Right atrium auricular region (tissue), 2 donors: ENCODE data around the gene FAM240A. TPM values are rescaled to one million over a fixed set of nuclear protein-coding genes. Genes with fewer than 3 reads are reported as not detected.

Experiments
- DNase-seq: peaks from one replicate; pipeline ENCODE4 v3.0.0-alpha.2; 2019; ENCODE audit warnings: low spot score
- H3K27ac ChIP-seq, 2 donors: fragments of 200-600 bp; sonication (generic); 1 replicate in 1 of 2; 2 replicates in 1 of 2; pipeline ENCODE4 v1.5.1; 2016 to 2019
- H3K27me3 ChIP-seq, 2 donors: fragments of 200-600 bp; sonication (generic); one replicate each; pipeline versions ENCODE4 v1.5.1 to v1.6.0; 2017 to 2019
- H3K36me3 ChIP-seq: fragments of 200-600 bp; sonication (generic); one replicate; pipeline ENCODE4 v1.5.1; 2016
- H3K4me1 ChIP-seq, 2 donors: fragments of 200-600 bp; sonication (generic); one replicate each; pipeline versions ENCODE4 v1.5.1 to v1.6.0; 2017 to 2019
- H3K4me3 ChIP-seq, 2 donors: fragments of 200-600 bp; sonication (generic); 1 replicate in 1 of 2; 2 replicates in 1 of 2; pipeline ENCODE4 v1.5.1; 2017 to 2019; ENCODE audit warnings: mild to moderate bottlenecking in 1 of 2, moderate library complexity in 1 of 2
- H3K9me3 ChIP-seq, 2 donors: fragments of 200-600 bp; sonication (generic); one replicate each; pipeline ENCODE4 v1.5.1; 2019
- total RNA-seq, 2 donors: library from RNA; depleted of rRNA; stranded (reverse); fragments of >200 nt; gene quantifications; one replicate each; pipeline ENCODE4 v1.1.0, GENCODE V29; 2016
- TF ChIP-seq, protein P1 (sequence below), 2 donors: fragments of 200-600 bp; sonication (generic); IDR thresholded peaks; one replicate each; pipeline ENCODE4 v1.5.1; 2019; ENCODE audit warnings: antibody characterized with exemption in 2 of 2

The FAM240A gene
- total RNA-seq, 2 donors from 2014 or later = not detected

DNA sequence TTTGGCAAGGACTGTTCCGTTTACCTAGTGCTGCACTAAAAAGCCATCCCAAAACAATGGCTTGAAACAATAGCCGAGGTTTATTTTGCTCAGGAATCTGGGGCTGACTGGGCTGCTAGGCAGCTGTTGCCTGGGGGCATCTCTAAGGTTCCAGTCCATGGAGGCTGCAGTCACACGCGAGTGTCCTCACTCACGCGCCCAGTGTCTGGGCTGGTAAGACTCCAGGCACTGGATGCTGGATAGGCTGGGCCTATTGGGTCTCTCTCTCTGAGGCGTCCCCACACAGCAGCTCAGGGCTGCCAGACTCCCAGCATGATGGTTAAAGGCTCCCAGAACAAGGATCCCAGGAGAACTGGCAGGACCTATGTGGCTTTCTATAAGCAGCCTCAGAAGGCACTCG is 47.0 kb downstream of the FAM240A start:
- H3K9me3 ChIP-seq = no peaks in the 10 kb centered on the region
- H3K27me3 ChIP-seq = no peaks in the 10 kb centered on the region
- no peak overlapping the region for H3K27ac ChIP-seq
- no peak overlapping the region for H3K4me3 ChIP-seq
- DNase-seq = peak; percentile 30
- H3K4me1 ChIP-seq = peaks cover 0 to 29% of the 10 kb centered on the region in 2 donors
- TF ChIP-seq, protein P1, sequence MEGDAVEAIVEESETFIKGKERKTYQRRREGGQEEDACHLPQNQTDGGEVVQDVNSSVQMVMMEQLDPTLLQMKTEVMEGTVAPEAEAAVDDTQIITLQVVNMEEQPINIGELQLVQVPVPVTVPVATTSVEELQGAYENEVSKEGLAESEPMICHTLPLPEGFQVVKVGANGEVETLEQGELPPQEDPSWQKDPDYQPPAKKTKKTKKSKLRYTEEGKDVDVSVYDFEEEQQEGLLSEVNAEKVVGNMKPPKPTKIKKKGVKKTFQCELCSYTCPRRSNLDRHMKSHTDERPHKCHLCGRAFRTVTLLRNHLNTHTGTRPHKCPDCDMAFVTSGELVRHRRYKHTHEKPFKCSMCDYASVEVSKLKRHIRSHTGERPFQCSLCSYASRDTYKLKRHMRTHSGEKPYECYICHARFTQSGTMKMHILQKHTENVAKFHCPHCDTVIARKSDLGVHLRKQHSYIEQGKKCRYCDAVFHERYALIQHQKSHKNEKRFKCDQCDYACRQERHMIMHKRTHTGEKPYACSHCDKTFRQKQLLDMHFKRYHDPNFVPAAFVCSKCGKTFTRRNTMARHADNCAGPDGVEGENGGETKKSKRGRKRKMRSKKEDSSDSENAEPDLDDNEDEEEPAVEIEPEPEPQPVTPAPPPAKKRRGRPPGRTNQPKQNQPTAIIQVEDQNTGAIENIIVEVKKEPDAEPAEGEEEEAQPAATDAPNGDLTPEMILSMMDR (IDR thresholded peaks at IDR 0.05) = no peak
- no peaks in the 10 kb centered on the region for H3K36me3 ChIP-seq

DNA sequence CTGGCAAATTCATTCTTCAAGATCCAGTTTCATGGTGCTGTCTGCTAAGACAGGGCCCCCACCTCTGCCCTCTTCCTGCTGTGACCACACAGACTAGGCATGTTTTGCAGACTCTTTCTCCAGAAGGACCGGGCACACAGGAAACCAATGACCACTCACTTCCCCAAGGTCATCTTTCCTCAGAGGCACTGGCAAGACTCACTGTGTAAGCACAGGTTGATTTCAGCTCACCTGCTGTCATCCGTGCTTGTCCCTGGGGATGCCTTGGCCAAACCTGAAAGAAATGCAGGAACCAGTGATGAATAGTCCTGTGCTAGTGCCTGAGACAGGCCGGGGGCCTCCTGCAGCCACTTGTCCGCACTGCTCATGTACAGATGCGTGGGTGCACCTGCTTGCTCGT is 47.7 kb downstream of the FAM240A start:
- no peaks in the 10 kb centered on the region for H3K27me3 ChIP-seq
- peak; percentile 34 for DNase-seq
- H3K9me3 ChIP-seq = no peaks in the 10 kb centered on the region
- H3K27ac ChIP-seq = no peak overlapping the region
- H3K4me1 ChIP-seq = peaks cover 0 to 32% of the 10 kb centered on the region in 2 donors
- H3K36me3 ChIP-seq = no peaks in the 10 kb centered on the region
- TF ChIP-seq, protein P1 (IDR thresholded peaks at IDR 0.05) = no peak
- H3K4me3 ChIP-seq = no peak overlapping the region

DNA sequence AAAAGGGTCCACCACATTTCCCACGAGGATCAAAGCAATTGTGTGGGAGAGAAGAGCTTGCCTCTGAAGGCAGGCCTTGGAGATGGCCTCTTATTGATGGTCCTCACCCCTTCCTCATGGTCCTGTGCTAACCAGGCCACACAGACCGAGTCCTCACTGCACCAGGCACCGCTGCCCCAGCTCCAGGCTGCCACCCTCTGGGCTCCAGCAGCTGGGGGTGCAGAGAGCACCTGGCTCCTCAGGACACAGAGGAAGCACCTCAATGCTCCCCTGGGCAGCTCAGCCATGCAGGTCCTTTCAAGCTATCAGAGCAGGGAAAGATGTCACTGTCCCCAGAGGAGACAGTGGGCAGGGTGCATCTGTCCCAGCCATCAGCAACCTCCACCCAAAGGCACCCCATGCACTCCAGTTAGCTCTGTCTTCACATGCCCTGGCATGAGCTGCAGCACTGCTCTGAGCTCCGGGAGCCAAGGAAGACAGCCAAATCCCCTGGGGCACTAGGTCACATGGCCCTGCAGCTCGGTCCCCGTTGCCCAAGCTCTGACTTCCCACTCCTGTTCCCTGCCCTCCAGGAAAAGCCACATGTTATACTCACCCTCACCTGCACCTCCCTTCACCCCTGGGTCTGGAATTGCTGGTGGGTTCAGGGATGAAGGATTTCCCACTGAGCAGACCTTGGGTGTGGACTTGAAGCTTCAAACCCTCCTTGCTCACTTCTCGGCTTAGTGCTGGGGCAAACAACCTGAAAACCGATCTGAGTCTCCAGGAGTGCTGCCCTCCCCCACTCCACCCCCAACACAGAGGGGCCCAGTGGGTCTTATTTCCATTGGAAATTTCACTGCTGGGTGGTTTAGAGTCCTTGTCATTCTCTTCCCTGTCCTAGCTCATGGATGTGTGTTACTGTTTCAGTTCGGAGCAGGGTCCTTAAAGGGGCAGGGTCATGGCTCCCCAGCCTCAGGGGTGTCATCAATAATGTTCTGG is 48.5 kb downstream of the FAM240A start:
- no peak overlapping the region for H3K4me3 ChIP-seq
- H3K9me3 ChIP-seq = no peaks in the 10 kb centered on the region
- TF ChIP-seq, protein P1 (IDR thresholded peaks at IDR 0.05) = no peak
- H3K4me1 ChIP-seq = peaks cover 0 to 40% of the 10 kb centered on the region in 2 donors
- peak; percentile 51 for DNase-seq
- no peaks in the 10 kb centered on the region for H3K36me3 ChIP-seq
- no peak overlapping the region for H3K27ac ChIP-seq
- no peaks in the 10 kb centered on the region for H3K27me3 ChIP-seq

DNA sequence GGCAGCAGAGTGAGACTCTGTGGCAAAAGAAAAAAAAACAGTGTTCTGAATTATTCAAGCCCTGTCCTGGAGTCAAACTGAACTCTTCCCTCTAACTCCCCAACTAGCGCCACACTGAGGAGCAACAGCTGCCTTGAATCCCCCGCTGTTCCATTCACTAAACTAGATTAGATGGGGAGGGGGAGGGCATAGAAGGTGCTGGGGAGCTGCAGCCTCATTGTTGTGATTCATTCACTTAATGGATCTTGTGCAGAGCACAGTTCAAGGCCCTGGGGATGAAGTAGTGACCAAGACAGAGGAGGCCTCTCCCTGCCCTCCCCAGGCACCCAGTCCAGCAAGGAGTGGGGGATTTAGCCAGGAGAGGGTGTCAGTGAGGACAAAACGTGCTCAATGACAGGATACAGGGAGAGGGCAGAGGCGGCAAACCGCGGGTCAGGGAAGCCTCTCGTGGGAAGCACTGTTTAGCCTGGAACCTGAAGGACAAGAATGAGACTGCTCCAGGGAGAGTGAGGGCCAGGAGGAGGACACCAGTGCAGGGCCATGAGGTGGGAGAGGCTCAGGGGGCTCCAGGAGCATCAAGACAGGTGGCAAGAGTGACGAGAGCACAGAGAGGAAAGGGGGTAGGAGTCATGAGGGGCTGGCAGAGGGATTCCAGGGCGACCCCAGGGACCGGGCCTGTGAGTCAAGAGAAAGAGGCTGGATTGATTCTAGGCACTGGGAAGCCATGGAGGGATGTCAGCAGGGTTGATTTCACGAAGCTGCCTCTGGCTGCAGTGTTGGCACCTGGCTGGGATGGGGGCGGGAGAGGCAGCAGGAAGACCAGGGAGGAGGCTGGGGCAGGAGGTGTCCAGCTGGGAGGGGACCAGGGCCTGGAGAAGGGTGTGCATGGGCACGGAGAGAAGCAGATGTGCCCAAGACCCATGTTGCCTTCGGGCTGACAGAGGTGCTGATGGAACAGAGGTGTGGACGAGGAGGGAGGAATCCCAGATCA is 49.7 kb downstream of the FAM240A start:
- DNase-seq = peak; percentile 49
- no peaks in the 10 kb centered on the region for H3K27me3 ChIP-seq
- TF ChIP-seq, protein P1 (IDR thresholded peaks at IDR 0.05) = no peak
- H3K36me3 ChIP-seq = no peaks in the 10 kb centered on the region
- peaks cover 0 to 50% of the 10 kb centered on the region in 2 donors for H3K4me1 ChIP-seq
- H3K27ac ChIP-seq = no peak overlapping the region
- H3K4me3 ChIP-seq = no peak overlapping the region
- no peaks in the 10 kb centered on the region for H3K9me3 ChIP-seq

DNA sequence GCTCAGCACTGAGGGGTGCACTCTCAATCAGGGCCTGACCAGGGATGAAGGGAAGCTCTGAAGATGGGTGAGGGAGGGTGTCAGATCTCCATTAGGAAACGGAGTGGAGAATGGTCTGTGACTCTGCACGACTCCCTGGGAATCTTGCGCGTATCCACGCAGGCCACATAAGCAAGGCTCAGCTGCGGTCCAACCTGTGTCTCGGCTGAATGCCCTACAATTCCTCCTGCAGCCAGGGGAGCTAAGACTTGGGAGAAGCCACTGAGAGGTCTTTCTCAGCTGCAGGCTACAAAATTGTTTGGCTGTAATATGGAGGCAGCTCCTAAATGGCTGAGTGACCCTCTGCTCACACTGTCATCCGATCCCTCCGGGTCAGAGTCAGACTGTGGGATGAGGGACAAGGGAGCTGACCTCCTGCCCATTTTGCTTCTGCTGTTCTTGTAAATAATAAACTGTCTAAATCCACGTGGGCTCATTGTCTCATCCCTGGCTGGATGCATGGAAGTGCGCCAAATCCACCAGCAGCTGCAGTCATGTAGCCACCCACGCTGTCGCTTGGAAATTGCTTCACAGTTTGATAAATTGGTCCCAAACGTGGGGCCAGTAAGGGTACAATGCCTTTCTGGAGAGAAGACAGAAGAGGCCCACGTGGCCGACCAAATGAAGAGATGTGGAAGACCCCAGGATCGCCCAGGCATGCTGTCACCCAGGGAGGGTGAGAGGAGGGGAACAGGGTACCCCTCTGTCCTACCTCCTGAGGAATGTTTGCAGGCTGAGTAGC is 50.6 kb downstream of the FAM240A start:
- DNase-seq = peak; percentile 59
- Histone ChIP-seq H3K9me3 (no peaks in the 10 kb centered on the region), H3K27ac (peak overlapping the region; percentile 82 to 83)

More for the DNA sequence above, 50.6 kb downstream of the FAM240A start:
- no peaks in the 10 kb centered on the region for H3K36me3 ChIP-seq
- TF ChIP-seq, protein P1 (IDR thresholded peaks at IDR 0.05) = no peak
- no peak overlapping the region for H3K4me3 ChIP-seq
- peaks cover 0 to 53% of the 10 kb centered on the region in 2 donors for H3K4me1 ChIP-seq
- no peaks in the 10 kb centered on the region for H3K27me3 ChIP-seq
